Activated CD4-positive, alpha-beta T cell treated with anti-CD3 and anti-CD28 coated beads, Interleukin-2, amount 50 U/mL, for 24 hours (primary cell): ENCODE data around the gene BTBD19.
"Not testable (repeated sequence)": the region's sequence is repeated elsewhere in the genome, so short reads cannot be mapped to it uniquely, and the experiment has no call there.

Experiments used
- DNase-seq, 2 donors: peaks; one replicate each; pipeline ENCODE4 v3.0.0-alpha.2; 2020; ENCODE audit warnings: low read depth in 1 of 2, low spot score in 1 of 2

BTBD19 gene

GRCh38 chr1:44827197-44828002 is 19.1 kb downstream of the BTBD19 start:
- no peak for DNase-seq

GRCh38 chr1:44828003-44828651 is 19.8 kb downstream of the BTBD19 start:
- DNase-seq: no peak

GRCh38 chr1:44828841-44829440 is 20.6 kb downstream of the BTBD19 start:
- DNase-seq: no peak

GRCh38 chr1:44829506-44830384 is 21.4 kb downstream of the BTBD19 start:
- DNase-seq: no peak

GRCh38 chr1:44830900-44831304 is 22.6 kb downstream of the BTBD19 start:
- DNase-seq: no peak

GRCh38 chr1:44831516-44831915 is 23.2 kb downstream of the BTBD19 start:
- no peak for DNase-seq

GRCh38 chr1:44832056-44832705 is 23.9 kb downstream of the BTBD19 start:
- DNase-seq: no peak

- DNase-seq: no peak
These were observed 26.0 kb downstream of the BTBD19 start for GRCh38 chr1:44834328-44834727.

- peak; percentile 74 to 76 for DNase-seq
These were observed 27.7 kb downstream of the BTBD19 start for GRCh38 chr1:44835738-44836675.

- not testable (repeated sequence) for DNase-seq
These were observed 30.0 kb downstream of the BTBD19 start for GRCh38 chr1:44838294-44838693.

GRCh38 chr1:44839576-44839975 is 31.3 kb downstream of the BTBD19 start:
- no peak for DNase-seq

GRCh38 chr1:44842486-44842861 is 34.2 kb downstream of the BTBD19 start:
- DNase-seq: no peak

GRCh38 chr1:44842862-44843655 is 34.7 kb downstream of the BTBD19 start, which contains the start of gene PTCH2:
Gene PTCH2, minus strand, starts transcription at chr1:44843253. Its CDS starts 321 bp downstream, at chr1:44842932.
- no peak for DNase-seq

GRCh38 chr1:44846985-44847384 is 38.7 kb downstream of the BTBD19 start:
- no peak for DNase-seq

GRCh38 chr1:44847845-44848244 is 39.5 kb downstream of the BTBD19 start:
- no peak for DNase-seq

GRCh38 chr1:44848456-44849181 is 40.3 kb downstream of the BTBD19 start:
- DNase-seq: no peak

GRCh38 chr1:44849575-44850132 is 41.3 kb downstream of the BTBD19 start:
- no peak for DNase-seq

GRCh38 chr1:44851308-44851707 is 43.0 kb downstream of the BTBD19 start:
- no peak for DNase-seq
